NCI-H82 treated with DMSO at 0.1 percent for 48 hours (cell line): ENCODE results near the gene MRPL38.
A peak's percentile ranks its signal among the peaks of the same experiment; 100 is the strongest.

ENCODE experiments used
- DNase-seq: peaks from one replicate; lab custom pipeline; 2025; ENCODE audit not compliant: unreplicated experiment; lab: John Stamatoyannopoulos, UW

Gene MRPL38

DNA sequence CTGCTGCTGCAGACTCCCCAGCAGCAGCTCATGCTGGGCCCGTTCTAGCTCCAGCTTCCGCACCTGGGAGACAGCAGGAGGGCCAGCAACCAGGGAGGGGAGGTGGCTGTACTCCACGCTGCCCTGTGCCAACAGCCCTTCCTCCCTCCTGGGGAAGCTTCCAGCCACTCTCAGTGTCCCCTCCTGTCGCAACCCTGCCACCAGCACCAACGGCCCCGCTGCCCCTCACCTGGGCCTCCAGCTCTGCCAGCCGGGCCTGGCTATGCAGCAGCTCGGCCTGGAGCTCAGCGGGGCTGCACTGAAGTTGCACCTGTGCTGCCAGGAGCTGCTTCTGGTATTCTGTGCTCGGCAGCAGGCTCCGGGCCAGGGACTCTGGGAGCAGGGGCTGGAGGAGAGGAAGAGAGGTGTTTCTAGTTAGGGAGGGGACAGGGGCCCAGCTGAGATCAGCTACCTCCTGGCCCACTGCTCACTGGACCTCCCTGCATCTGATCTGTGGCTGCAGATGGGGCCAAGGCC lies 15.4 kb upstream of the MRPL38 start:
- DNase-seq: no peak

DNA sequence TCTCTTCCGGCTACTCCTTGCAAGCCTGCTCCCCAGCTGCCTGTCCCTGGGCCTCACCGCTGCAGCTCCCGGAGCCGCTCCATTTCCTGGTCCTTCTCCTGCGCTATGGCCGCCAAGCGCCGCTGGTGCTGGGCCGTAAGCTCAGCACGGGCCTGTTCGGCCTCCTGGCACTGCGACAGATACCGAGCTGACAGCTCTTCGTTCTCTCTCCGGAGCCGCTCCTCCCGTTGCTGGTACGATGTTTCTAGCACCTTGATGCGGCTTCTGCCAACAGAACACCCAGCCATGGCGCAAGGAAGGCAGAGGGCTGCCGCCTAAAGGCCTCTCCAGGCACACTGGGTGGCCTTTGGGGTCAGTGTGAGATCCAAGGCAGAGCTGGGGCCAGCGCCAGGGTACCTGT lies 14.9 kb upstream of the MRPL38 start:
- no peak for DNase-seq

DNA sequence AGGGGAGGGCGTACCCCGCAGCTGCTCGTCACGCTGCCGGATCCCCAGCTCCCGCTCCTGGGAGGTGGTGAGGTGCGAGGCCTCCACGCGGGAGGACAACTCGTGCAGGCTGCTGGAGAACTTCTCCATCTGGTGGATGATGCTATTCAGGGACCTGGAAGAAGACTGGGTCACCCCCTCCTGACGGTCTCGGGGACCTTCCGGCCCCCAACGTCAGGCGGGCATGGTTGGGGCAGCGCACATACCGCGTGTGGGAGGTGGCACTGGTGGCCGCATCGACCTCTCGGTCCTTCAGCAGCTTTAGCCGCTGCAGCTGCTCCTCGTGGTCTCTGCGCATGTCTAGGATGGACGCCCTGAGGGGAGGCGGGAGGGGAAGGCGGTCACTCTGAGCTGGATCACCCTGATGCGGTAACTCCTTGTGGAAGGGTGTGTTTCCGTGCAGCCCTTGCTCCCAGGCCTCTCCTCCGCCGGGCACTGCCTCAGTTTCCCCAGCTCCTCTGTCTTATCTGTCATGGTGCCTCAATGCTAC lies 13.3 kb upstream of the MRPL38 start:
- no peak for DNase-seq

DNA sequence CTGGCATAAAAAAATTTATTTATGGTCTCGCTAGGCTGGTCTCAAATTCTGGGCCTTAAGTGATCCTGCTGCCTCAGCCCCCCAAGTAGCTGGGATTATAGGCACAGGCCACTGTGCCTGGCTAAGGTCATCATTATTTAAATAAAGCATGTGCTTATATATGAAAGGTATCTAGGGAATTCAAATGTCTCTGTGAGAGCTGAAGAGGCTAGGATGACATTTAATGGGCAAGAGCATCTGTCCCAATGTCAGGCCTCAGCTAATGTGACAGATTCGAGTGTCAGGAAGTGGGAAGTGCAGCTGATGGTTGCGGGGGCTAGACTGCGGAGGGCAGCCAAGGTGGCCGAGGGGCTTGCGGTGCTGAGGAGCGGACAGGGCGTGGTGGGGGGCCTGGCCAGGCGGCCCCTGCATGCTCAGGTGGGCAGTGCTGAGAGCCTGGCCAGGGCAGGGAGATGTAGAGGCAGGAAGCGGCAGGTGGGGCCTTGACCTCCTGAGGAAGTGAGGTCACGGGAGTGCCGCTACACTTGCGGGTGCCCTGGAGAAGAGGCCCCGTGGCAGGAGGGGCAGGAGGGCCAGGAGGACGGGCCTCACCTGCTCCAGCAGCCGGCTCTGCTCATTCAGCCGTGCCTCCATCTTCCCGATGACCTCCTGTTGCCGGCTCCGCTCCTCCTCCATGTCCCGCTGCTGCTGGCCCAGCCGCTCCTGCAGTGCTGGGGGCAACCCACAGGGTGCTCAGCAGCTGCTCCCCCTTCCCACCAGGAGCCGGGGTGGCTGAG lies 12.6 kb upstream of the MRPL38 start:
- no peak for DNase-seq

DNA sequence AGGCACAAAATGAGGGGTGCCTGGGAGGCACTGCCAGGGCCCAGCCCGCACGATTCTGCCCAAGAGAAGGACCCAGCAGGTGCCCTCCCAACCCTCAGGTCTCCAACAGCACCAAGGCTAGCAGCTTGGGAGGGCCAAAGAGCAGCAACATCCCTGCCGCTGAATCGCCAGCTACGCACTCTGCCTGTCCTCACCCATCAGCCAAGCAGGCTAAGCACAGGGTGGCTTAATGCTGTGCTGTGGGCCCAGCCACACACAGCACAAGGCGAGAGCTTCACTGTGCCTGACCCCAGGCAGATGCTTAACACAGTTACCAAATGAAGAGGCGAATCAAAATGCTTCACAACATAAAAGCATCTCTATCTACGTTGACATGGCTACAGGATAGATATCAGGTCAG lies 10.6 kb upstream of the MRPL38 start:
- no peak for DNase-seq

DNA sequence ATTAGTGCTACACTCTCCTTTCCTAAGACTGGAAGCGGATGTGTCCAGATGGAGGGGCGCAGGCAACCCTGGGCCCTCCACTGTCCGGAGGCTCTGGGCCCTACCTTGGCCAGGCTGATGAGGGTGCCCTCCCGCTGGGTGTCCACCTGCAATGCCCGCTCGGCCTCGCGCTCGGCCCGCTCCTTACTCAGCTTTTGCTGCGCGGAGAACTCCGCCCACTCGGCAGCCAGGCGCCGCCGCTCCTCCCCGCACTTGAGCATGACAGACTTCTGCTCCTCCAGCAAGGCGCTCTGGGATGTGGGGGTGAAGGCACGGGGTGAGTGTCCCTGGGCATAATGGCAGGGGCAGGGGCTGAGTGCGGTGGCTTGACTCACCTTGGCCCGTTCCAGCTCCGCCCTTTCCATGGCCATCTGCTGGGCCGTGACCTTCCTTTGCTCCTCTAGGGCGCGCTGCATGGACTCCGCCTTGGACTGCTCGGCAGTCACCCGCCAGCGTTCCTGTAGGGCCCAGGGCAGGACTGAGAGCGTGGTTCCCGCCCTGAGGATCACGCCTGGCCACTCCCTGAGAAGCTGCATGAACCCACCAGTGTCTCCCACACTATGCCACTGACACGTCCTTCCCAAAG lies 10.1 kb upstream of the MRPL38 start:
- no peak for DNase-seq

DNA sequence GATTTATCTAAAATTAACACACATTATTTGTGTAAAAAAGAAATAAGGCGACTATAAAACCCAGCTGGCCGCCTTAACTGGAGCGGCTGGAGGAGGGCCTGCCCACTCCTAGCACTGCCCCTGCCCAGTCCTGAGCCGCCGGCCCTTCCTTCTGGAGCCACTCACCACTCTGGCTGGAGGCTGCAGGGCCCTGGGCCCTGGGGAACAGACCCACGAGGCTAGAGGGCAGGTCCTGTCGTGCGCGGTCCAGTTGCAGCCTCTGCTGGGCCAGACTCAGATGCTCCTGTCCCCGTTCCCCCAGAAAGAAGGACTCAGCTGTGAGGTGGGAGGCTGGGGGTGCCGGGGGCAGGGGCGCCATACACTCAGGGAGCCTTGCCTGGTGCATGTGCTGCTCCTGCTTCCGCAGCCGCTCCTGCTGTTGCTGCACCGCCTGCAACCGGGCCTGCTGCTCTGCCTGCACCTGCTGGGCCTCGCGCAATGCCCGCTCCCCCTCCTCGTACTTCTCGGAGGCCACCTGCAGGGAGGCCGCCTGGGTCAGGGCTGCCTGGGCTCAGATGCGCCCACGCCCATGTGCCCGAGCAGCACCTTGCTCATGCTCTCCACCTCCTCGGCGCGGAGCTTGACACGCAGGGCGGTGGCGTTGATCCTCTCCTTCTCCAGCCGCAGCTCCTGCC lies 9.0 kb upstream of the MRPL38 start:
- DNase-seq: no peak

DNA sequence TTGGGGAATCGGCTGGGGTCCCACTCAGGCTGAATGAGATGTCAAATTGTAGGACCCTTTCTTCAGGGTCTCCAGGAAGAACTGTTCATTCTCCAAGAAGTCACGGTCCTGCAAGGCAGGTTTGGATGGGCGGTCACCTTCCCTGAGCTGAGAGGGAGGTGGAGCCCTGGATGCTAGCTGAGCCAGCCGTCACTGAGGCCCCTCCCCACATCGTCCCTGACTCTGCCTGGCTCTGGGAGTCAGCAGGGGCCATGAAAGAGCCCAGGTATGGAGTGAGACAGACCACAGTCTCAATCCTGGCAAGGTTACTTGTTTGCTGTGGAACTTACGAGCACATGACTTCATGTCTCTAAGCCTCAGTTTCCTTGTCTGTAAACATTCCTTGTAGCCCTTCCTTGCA lies 6.0 kb upstream of the MRPL38 start:
- peak; percentile 38 for DNase-seq

DNA sequence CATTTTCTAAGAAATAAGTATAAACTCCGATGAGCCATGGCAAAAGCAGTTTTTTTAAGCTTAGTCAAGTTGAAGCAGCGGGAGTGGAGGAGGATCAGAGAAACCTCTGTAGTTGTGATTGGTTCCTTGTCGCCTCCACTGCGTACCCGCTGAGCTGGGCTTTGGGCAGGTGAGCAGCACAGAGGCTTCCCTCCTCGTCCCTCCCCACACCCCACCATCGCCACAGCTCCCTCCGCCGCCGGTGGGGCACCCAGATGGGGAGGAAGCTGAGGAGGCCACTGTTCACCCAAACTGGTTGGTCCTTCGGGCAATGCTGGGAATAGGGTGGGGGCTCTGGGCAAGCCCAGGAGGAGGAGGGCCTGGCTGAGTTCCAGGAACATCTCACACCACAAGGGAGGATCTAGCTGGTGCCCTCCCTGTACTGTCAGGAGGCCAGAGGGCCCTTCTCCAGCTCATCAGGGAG lies 5.2 kb upstream of the MRPL38 start:
- DNase-seq: no peak

DNA sequence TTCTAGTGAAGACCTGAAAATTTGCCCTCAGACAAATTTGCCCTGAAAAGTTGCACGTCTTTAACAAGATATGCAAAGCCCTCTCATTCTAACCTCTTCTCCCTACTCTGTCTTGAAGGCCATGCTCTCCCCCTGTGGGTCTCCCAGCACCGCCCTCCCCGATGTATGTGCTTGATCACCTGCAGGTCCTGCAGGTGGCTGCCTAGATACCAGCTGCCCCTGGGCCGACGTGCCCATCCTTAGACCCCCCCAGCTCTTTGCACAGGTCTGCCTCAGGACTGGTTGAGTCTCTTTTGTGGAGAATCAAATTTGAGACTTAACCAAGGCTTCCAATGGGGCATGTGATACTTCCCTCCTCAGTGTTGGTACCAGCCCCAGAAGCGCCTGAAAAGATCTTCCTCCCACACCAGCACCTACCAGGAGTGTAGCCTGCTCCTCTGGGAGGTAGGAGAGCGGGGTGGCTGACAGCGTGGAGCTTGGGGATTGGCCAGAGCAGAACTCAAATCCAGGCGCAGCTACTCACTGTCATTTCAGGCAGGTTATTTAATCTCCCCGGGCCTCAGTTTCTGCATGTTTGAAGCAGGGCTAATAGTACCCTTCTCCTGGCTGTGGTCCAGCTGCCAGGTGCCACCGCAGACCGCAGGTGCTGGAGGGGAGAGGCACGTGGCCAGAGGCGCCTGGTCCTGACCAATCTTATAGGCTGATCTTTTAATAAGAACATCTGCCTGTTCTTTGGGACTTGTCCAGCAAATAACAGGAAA lies 4.5 kb upstream of the MRPL38 start:
- no peak for DNase-seq

DNA sequence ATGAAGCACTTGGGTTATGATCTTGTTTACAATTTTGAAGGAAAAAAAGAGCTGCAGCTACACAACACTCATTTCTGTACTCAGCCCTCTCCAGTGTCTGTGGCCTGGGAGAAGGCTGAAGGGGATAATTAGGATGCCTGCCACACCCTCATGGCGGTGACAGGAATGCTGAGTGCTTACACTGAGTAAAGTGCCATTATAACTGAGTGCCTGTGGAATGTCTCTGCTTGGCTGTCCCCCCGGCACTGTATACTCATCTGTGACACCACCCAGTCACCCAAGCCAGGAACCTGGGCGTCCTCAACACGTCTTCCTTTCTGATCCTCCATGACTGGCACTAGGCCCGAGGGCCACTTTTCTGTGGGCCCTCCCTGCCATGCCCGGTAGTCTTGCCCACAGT lies 3.5 kb upstream of the MRPL38 start:
- no peak for DNase-seq

DNA sequence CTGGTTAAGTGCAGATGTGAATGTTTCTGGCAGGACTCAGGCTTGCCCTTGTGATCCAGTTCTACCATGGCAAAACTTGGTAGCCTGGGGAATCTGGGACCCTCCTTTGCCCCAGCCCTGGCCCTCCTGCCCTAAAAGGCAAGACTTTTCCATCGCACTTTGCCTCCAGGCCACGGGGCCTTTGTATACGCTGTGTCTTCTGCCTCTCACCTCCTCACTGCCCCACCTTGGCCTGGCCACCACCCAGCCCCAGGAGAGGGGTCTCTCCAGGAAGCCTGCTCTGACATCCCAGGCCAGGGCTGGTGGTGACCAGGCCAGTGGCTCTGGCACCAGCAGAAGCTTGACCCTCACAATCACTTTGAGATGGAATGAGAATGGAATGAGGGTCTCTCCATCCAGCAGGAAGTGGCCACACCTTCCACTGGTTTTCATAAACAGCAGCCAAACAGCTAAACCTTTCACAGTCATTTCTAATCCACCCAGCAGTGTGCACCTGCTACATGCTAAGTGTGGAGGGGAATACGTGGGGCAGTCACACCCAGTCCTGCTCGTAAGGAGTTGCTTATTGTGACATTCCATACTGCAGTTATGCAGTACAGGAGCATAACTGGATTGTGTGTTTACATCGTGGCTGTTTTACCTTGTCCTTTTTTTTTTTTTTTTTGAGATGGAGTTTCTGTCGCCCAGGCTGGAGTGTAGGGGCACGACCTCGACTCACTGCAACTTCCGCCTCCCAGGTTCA lies 1.6 kb upstream of the MRPL38 start:
- no peak for DNase-seq

DNA sequence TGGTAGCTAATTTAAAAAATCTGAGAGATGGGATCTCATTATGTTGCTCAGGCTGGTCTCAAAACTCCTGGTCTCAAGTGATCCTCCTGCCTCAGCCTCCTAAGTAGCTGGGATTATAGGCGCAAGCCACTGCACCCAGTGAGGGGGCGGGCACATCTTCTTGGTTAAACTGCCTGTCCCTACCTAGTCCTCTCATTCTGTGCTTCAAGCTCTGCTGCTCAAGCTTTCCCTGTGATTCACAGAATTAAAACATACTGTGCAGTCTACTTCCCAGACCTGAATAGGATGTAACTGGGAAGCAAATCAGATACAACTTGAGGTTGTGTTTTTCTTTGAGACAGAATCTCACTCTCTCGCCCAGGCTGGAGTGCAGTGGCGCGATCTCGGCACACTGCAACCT lies 2.3 kb downstream of the MRPL38 start:
- no peak for DNase-seq

DNA sequence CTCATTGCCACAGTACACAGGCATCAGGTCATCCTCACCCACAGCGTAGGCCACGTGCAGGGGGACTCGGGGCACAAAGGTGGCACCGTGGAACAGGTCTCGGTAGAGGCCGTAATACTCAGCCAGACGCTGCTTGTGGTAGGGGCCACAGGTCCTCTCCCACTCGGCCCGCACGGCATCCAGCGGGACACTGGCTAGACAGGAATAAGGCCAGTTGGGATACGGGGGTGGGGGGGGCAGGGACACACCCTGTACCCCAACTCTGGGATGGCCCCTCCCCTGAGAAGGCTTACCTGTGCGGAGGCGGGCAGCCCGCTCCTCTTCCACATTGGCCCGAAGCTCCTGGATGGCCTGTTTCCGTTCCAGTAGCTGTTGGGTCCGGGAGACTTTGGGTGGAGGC lies 3.0 kb downstream of the MRPL38 start:
- no peak for DNase-seq

DNA sequence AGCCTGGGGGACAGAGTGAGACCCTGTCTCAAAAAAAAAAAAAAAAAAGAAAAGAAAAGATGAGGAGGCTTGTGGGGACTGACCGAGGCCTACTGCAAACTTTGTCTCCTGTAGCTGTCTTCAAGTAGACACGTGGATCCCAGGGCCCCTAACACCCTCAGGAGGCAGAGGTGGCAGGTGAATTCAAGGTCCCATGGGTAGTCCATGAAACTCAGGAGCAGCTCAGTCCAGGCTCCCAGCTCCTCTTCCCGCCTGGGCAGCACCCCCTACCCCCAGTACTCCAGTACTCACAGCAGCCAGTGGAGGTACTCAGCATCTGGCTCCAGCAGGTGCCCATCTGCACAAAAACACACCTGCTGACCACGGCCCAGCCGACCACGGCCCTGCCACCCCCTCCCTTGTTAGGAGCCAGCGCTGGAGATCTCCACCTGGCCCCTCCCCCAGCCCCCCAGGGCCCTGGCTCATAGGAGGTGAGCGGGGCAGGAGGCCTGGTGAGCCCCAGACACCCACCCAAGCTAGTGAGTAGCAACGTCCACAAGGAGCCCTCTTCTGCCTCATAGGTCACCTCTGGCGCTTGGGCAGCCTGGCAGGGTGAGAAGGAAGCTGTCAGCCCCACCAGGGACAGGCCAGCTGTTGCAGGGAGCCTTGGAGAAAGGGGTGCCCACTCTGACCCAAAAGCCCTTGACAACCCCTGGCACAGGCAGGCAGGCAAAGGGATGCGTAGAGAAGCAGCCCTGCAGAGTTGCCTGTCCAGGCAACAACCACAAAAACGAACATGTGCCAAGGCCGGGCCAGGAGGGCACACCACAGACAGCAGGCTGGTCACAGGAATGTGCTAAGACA lies 3.8 kb downstream of the MRPL38 start:
- no peak for DNase-seq

DNA sequence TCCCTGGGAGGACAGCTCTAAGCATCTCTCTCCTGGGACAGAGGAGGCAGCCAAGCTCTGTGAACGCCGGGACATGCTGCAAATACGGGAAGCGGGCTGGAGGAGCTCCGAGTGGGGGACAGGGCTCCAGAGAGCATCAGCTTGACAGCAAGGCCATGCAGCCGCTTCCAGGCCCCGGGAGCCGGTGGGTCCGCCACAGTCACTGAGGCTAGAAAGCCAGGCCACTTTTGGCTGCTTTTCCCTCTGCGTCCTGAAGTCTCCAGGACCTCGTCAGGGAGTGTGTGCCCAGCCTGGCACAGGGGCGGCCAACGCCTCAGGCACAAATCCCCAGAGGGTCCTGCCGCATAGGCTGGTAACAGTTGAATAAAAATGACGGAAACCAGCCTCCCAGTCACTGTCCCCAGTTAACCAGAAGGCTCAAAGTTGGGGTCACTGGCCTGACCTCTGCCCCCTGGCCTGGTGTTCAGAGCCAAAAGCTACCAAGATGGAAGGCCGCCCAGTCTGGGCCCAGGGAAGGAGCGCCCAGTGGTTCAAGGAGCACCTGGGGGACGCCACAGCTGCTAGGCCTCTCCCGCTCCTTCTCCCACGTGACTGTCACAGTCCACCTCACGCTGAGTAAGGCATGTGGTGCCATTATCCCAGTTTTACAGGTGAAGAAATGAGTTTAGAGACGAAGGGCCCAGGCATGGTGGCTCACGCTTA lies 4.8 kb downstream of the MRPL38 start:
- DNase-seq: no peak

DNA sequence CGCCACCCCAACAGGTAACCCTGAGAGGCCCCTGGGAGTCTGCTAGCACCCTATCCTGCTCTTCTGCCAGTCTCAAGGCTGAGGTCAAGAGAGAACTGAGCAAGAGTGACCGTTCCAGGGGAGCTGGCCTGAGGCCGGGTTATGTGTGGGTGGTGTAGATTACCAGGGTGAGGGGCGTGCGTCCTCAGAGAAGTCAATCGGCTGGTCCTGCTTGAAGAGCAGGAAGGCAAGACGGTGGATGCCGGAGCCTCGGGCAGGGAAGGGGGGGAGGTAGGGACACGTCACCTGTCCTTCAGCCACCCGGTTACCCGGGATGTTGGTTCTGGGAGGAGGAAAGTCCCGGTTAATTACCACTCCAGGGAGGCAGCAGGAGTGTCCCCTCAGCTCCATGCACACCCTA lies 5.3 kb downstream of the MRPL38 start:
- DNase-seq: no peak

DNA sequence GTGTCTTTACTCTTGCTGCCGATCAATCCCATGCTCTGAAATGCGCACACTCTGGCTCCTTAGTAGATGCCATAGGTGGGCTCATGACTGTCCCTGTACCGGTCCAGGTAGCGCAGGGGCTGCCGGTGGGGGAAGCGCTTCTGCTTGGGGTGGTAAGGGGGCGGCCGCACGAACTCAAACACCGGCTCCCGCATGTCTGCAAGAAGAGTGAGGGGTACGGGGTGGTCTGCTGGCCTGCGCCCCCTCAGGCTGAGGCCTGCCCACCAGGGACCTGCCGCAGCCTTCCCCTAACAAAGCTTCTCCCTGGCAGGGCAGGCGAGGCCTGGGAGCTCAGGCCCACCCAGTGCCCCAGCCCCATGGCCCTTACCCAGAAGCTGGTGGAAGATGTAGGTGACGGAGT lies 5.9 kb downstream of the MRPL38 start:
- no peak for DNase-seq

DNA sequence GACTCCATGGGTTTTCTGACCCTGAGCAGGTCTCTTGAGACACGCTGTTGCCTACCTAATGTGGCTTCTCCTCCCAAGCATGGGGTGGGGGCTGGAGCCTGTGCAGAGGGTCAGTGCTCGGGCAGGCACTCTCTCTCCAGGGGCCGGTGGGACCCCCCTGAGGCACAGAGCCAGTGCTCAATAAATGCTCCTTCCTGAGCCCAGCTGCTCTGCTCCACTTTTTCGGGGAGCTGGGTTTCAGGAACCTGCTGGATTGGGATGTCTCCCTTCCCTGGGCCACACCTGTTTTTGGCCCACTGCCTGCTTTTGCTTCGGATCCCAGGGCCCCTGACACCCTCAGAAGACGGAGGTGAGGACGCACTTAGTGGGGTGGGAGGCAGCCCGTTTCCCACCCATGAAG lies 6.6 kb downstream of the MRPL38 start:
- DNase-seq: no peak
